Esophagus squamous epithelium (tissue), 4 donors: ENCODE results near the gene TRIM69.
A peak's percentile ranks its signal among the peaks of the same experiment; 100 is the strongest.

Experiments
- POLR2A ChIP-seq, 4 donors: fragments of 450-650 bp; IDR thresholded peaks; one replicate each; pipeline ENCODE4 v1.6.1; 2017; ENCODE audit warnings: antibody characterized with exemption in 4 of 4, mild to moderate bottlenecking in 4 of 4, moderate library complexity in 3 of 4
- TF ChIP-seq, protein P1 (sequence below), 6 experiments: fragments of 450-650 bp in 4 of 6; fragments of 200-600 bp in 2 of 6; sonication (generic) in 2 of 6; IDR thresholded peaks; one replicate each; pipeline ENCODE4 v1.5.1; 2016 to 2019; ENCODE audit warnings: antibody characterized with exemption in 6 of 6, mild to moderate bottlenecking in 4 of 6, moderate library complexity in 4 of 6

DNA sequence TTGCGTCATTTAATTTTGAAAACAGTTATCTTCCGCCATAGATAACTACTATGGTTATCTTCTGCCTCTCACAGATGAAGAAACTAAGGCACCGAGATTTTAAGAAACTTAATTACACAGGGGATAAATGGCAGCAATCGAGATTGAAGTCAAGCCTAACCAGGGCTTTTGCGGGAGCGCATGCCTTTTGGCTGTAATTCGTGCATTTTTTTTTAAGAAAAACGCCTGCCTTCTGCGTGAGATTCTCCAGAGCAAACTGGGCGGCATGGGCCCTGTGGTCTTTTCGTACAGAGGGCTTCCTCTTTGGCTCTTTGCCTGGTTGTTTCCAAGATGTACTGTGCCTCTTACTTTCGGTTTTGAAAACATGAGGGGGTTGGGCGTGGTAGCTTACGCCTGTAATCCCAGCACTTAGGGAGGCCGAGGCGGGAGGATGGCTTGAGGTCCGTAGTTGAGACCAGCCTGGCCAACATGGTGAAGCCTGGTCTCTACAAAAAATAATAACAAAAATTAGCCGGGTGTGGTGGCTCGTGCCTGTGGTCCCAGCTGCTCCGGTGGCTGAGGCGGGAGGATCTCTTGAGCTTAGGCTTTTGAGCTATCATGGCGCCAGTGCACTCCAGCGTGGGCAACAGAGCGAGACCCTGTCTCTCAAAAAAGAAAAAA lies 23.9 kb upstream of the TRIM69 start:
- TF ChIP-seq, protein P1, sequence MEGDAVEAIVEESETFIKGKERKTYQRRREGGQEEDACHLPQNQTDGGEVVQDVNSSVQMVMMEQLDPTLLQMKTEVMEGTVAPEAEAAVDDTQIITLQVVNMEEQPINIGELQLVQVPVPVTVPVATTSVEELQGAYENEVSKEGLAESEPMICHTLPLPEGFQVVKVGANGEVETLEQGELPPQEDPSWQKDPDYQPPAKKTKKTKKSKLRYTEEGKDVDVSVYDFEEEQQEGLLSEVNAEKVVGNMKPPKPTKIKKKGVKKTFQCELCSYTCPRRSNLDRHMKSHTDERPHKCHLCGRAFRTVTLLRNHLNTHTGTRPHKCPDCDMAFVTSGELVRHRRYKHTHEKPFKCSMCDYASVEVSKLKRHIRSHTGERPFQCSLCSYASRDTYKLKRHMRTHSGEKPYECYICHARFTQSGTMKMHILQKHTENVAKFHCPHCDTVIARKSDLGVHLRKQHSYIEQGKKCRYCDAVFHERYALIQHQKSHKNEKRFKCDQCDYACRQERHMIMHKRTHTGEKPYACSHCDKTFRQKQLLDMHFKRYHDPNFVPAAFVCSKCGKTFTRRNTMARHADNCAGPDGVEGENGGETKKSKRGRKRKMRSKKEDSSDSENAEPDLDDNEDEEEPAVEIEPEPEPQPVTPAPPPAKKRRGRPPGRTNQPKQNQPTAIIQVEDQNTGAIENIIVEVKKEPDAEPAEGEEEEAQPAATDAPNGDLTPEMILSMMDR (IDR thresholded peaks at IDR 0.05): no peak
- TF ChIP-seq POLR2A (IDR thresholded peaks at IDR 0.05): peak in 1 of 4 donors; percentile 74
